KBM-7 (cell line): ENCODE data around the gene KIF3C.
"Not testable (repeated sequence)": the region's sequence is repeated elsewhere in the genome, so short reads cannot be mapped to it uniquely, and the experiment has no call there.

Experiments
- DNase-seq: peaks from one replicate; pipeline ENCODE4 v3.0.0-alpha.2; 2015
- in situ Hi-C: fragments of 300-500 bp; cut with MboI; formaldehyde crosslinking; loops from 2 replicates; pipeline ENCODE4 v1.14.3; 2020; ENCODE audit warnings: low sequenced_read_pairs, low pct_unique_long_range_greater_than_20kb, mixed read lengths

Gene KIF3C

DNA sequence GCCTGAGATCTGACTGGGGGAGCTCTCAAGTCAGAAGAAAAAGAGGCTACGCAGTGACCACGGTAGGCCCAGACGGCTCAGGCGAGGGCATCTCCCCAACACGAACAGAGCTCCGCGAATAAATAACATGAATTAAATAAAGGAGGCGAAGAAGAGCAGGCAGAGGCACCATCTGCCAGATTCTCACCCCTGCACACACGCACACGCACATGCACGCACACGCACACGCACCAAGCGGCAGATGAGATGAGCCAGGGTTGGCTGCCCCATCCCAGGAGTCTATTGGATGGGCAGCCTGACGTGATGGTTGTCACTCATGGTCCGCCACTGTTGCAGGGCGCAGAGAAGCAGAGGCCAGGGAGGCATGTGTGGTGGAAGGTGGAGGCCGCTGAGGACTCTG is 53.6 kb downstream of the KIF3C start:
- DNase-seq: no peak
- in situ Hi-C loops: no loop called here

DNA sequence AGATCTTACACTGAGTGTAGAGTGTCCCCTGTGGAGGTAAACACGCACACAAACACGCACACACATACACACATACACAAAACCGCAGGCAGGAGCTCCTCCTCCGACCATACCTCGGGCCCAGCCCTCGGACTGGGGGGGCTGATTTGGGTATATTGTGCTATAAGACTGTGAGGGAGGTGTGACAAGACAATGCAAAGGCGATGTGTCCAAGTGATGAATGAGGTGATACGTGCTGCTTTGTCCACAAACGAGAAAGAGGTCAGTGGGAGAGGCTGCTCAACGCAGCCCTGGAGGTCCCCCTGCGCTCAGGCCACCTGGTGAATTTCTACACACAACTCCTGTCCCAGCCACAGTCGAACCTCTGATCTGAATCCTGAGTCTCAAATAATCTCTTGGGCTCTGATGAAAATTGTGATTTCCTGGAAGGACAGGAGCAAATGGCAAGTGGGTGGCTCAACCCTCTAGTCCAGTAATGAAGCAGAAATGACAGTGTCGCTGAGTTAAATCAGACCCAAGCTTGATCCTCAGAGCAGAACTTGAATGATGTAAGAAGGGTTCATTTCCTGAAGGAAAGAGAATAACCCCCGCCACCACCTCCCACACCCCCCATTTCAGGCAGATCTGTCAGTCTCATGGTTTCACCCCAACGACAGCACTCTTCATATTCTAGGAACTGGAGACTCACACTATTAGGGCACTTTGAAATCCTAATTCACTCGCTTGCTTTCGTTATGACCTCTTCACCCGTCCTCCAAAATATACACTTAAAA is 55.1 kb downstream of the KIF3C start:
- in situ Hi-C loops: no loop called here

DNA sequence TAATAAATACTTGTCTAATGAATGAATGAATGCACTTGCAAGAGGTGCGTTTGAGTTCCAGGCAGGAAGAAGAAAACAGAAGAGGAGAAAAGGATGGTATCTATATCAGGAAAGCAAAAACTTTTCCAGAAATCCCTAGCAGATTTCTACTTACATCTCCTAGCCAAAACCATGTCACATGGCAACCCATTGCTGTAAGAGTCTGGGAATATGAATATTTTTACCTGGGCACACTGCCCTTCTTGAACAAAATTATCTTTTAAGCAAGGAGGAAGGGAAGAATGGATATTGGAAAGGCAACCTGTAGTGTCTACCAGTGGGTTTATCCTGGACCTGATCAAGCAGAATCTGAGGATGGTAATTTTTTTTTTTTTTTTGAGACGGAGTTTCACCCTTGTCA is 59.8 kb downstream of the KIF3C start:
- DNase-seq: no peak
- in situ Hi-C loops: no loop called here

More for the DNA sequence above, 55.1 kb downstream of the KIF3C start:
- no peak for DNase-seq

DNA sequence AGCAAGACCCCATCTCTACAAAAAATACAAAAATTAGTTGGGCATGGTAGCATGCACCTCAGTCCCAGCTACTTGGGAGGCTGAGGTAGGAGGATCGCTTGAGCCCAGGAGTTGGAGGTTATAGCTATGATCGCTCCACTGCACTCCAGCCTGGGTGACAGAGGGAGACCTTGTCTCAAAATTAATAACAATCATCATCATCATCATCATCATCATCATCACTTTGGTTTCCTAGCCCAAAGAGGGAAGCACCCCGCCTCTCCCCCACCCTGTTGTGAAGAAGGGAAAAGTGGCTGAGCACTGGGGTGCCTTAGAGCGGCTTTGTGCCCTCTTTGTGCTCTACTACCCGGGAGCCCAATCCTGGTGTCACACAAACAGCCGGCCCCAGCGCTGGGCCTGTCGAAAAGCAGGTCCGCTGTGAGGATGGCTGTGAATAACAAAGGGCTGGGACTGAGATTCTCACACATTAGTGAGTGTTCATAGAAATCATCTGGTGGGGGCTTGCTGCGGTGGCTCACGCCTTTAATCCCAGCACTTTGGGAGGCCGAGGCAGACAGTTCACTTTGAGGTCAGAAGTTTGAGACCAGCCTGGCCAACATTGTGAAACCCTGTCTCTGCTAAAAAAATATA is 61.4 kb downstream of the KIF3C start:
- in situ Hi-C loops: no loop called here
- no peak for DNase-seq

DNA sequence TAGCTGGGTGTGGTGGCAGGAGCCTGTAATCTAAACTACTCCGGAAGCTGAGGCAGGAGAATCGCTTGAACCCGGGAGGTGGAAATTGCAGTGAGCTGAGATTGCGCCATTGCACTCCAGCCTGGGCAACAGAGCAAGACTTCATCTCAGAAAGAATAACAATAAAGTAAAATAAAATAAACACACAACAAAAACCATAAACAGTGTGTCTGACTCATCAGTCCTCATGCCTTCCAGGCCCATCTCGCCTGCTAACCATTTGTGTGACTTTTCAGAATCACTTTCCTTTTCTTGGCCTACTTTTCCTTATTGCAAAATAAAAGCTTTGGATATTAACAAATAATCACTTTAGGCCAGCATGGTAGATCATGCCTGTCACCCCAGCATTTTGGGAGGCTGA is 62.0 kb downstream of the KIF3C start:
- in situ Hi-C loops: no loop called here
- no peak for DNase-seq

DNA sequence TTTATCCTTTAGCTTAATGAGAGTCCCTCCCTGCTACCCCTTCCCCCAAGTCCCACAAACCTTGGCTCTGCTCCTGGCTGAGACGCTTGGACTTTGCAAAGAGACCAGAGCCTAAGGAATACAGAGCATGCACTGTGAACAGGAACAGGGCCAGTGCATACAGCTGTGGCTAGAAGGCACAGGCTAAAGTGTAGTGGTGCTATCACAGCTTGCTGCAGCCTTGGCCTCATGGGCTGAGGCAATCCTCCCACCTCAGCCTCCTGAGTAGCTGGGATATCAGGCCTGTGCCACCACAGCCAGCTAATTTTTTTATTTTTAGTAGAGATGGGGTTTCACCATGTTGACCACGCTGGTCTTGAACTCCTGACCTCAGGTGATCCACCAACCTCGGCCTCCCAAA is 64.5 kb downstream of the KIF3C start:
- no peak for DNase-seq
- in situ Hi-C loops: no loop called here

DNA sequence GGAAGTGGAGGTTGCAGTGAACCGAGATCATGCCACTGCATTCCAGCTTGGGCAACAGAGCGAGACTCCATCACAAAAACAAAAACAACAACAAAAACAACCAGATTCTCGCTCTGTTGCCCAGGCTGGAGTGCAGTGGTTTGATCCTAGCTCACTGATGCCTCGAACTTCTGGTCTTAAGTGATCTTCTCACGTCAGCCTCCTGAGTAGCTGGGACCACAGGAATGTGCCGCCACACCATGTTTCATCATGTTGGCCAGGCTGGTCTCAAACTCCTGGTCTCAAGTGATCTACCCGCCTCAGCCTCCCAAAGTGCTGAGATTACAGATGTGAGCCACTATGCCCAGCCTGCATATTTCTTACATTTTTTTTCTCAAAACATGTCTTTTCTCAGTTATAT is 64.9 kb downstream of the KIF3C start:
- DNase-seq: peak; percentile 11
- in situ Hi-C loops: not testable (repeated sequence)

DNA sequence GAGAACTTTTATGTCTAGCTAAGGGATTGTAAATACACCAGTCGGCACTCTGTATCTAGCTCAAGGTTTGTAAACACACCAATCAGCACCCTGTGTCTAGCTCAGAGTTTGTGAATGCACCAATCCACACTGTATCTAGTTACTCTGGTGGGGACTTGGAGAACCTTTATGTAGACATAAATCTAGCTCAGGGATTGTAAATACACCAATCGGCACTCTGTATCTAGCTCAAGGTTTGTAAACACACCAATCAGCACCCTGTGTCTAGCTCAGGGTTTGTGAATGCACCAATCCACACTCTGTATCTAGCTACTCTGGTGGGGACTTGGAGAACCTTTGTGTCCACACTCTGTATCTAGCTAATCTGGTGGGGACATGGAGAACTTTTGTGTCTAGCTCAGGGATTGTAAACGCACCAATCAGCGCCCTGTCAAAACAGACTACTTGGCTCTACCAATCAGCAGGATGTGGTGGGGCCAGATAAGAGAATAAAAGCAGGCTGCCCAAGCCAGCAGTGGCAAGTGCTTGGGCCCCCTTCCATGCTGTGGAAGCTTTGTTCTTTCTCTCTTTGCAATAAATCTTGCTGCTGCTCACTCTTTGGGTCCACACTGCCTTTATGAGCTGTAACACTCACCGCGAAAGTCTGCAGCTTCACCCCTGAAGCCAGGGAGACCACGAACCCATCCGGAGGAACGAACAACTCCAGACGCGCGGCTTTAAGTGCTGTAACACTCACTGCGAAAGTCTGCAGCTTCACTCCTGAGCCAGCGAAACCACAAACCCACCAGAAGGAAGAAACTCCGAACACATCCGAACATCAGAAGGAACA is 66.1 kb downstream of the KIF3C start:
- in situ Hi-C loops: not testable (repeated sequence)

DNA sequence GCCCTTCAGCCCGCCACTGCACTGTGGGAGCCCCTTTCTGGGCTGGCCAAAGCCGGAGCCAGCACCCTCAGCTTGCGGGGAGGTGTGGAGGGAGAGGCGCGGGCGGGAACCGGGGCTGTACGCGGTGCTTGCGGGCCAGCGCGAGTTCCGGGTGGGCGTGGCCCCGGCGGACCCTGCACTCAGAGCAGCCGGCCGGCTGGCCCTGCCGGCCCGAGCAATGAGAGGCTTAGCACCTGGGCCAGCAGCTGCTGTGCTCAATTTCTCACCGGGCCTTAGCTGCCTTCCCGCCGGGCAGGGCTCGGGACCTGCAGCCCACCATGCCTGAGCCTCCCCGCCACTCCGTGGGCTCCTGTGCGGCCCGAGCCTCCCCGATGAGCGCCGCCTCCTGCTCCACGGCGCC is 66.9 kb downstream of the KIF3C start:
- in situ Hi-C loops: not testable (repeated sequence)

More for the DNA sequence above, 66.1 kb downstream of the KIF3C start:
- peak; percentile 82 for DNase-seq

DNA sequence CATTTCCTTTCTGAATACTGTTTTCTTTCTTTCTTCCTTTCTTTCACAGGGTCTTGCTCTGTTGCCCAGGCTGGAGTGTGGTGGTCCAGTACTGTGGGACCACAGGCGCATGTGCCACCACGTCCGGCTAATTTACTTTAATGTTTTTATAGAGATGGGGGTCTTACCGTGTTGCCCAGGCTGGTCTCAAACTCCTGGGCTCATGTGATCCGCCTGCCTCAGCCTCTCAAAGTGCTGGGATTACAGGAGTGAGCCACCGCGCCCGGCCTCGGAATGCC is 68.7 kb downstream of the KIF3C start:
- DNase-seq, in situ Hi-C loops: not testable (repeated sequence)

More for the DNA sequence above, 66.9 kb downstream of the KIF3C start:
- not testable (repeated sequence) for DNase-seq

DNA sequence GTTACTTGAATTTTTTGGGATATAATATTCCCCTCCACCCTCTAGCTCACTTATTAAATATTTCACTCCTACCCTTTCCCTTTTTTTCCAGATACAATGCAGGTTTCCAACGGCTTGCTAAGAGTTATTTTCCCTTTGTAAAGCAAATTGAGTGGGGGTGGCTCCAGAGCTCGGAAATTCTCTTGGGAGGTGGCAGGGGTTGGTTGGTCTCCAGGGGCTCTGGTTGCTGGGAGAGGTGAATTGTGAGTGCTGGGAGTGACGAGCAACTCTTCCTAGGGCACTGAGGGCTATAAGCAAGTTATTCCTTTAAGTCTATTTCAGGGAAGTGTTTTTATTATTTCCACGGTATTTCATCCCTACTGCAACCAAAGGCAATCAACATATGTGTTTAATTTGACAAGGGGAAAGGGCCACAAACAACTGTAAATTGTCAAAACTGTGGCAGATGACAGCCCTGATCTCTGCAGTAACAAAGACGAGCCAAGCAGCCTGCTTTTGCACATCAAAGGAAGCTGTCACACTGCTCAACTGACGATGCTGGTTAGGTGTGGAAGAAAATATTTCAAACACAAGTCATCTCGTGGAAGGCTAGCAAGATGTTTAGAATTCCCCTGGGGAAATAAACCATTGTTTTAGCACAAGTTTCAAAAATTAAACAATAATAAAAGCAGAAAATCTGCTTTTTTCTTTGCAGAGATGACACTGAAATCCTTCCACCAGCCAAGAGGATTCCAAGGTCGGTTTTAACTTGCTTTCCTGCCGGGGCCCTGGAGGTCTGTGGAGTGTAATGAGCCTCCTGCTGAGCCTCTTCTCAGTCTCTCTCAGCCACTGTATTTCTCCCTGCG is 69.2 kb downstream of the KIF3C start:
- in situ Hi-C loops: no loop called here
- no peak for DNase-seq

DNA sequence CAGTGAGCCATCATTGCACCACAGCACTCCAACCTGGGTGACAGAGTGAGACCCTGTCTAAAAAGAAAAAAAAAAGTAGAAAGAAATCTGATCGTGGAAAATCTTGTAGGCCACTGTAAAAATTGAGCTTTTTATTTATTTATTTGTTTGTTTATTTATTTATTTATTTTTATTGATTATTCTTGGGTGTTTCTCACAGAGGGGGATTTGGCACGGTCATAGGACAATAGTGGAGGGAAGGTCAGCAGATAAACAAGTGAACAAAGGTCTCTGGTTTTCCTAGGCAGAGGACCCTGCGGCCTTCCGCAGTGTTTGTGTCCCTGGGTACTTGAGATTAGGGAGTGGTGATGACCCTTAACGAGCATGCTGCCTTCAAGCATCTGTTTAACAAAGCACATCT is 72.7 kb downstream of the KIF3C start:
- in situ Hi-C loops, DNase-seq: not testable (repeated sequence)

DNA sequence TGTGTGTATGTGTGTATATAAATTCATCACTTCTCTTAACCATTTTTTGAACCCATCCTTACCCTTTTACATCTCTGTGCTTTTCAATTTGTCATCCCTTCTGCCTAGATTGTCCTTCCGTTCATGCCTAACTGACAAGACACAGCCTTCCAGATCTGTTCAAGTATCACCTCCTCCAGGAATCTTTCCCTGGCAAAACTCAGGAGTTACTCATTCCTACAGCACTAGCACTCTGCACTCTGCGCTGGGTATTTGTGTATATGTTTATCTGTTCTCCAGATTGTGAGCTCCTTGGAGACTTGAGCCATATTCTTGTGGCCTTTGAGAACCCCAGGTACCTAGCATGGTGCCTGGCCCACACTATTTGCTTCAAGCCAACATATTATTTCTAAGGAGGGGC is 77.2 kb downstream of the KIF3C start:
- in situ Hi-C loops: no loop called here
- DNase-seq: no peak

DNA sequence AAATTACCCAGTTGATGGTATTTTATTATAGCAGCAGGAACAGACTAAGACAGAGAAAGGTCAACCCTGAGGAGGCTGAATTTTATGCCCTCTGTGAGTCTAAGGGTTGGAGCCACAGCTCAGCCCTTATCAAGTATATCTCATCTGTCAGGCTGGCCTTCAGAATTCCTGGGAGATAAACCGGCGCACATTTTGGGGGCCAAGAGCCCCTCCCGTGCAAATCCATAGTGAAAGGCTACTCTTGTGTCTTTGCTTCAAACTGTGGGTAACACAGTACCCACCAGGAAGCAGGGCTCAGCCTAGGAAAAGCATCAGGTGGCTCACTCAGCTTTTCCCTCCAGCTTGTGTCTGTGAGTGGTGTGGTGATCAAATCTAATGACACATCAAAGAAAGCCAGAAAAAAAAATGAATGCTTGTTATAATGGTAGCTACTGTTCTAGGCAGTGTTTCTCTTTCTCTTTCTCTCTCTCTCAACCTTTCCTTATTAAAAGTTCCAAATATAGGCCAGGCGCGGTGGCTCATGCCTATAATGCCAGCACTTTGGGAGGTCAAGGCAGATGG is 79.0 kb downstream of the KIF3C start:
- no peak for DNase-seq
- in situ Hi-C loops: no loop called here

DNA sequence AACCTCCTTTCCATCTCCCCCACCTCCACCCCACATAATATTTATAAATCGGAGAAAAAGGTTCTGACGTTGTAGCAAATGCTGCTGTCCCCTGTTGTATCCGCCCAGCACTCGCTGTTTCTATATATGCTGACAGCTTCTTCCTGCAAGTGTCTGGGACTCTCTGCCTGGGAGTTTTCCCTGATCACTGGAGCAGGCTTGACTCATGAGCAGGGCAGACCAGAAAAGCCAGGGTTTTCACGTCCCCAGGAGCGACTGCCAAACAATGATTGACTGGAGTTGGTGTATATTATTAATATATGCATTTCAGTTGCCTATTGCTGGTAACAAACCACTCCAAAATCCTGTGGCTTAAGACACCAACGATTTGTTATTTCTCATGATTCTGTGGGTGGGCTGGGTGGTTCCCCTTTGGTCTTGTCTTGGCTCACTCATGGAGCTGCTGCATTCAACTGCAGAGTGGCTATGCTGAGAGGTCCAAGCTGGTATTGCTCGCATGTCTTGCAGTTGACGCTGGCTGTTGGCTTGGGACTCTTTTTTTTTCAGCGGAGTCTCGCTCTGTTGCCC is 82.8 kb downstream of the KIF3C start:
- in situ Hi-C loops: no loop called here
- DNase-seq: no peak

DNA sequence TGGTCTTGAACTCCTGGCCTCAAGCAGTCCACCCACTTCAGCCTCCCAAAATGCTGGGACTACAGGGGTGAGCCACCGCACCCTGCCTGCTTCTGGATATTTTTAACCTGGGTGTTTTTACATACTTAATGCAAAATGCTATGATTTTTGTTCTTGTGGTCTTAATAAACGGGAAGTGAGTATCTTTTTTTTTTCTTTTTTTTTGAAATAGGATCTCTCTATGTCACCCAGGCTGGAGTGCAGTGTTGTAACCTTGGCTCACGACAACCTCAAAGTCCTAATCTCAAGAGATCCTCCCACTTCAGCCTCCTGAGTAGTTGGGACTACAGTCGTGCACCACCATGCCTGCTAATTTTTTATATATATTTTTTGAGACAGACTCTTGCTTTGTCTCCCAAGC is 84.8 kb downstream of the KIF3C start:
- in situ Hi-C loops: no loop called here
- peak; percentile 36 for DNase-seq

DNA sequence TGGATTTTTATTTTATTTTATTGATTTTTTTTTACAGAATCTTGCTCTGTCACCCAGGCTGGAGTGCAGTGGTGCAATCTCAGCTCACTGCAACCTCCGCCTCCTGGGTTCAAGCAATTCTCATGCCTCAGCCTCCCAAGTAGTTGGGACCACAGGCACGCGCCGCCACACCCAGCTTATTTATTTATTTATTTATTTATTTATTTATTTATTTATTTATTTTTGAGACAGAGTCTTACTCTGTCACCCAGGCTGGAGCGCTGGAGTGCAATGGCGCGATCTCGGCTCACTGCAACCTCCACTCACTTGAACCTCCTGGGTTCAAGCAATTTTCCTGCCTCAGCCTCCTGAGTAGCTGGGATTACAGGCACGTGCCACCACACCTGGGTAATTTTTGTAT is 86.0 kb downstream of the KIF3C start:
- in situ Hi-C loops, DNase-seq: not testable (repeated sequence)

DNA sequence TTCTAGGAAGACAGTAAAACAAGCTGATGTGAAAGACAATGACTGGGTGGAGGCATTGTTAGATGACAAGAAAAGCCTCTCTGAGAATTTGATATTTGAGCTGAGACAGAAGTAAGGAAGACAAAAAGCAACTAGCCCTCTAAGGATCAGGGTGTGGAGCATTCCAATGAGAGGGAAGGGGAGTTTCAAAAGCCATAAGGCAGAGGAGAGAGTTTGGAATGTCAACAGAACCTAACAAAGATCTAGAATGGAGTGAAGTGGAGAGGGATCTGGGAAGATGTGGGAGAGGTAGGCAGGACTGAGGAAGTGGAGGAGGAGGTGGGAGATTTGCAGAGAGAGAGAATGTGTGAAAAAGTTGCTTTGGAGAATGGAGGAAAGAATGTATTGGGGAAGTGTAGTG is 86.7 kb downstream of the KIF3C start:
- no peak for DNase-seq
- in situ Hi-C loops: no loop called here

DNA sequence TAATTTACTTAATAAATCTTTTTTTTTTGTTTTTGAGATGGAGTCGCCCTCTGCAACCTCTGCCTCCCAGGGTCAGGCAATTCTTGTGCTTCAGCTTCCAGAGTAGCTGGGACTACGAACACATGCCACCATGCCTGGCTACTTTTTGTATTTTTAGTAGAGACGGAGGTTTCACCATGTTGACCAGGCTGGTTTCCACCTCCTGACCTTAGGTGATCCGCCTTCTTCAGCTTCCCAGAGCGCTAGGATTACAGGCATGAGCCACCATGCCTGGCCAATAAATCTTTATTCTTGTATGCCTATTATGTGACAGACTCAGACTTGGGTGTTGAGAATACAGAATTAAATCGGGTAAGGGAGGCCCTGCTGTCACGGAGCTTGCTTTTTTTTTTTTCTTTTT is 87.3 kb downstream of the KIF3C start:
- in situ Hi-C loops: no loop called here
- DNase-seq: no peak
